ENCODE data around the gene CFAP70. TPM values are rescaled to one million over a fixed set of nuclear protein-coding genes. Genes with fewer than 3 reads are reported as not detected.
"Not testable (repeated sequence)": the region's sequence is repeated elsewhere in the genome, so short reads cannot be mapped to it uniquely, and the experiment has no call there.

The CFAP70 gene
- total RNA-seq, 1 experiment from 2014 or later, result 0.45 TPM

DNA sequence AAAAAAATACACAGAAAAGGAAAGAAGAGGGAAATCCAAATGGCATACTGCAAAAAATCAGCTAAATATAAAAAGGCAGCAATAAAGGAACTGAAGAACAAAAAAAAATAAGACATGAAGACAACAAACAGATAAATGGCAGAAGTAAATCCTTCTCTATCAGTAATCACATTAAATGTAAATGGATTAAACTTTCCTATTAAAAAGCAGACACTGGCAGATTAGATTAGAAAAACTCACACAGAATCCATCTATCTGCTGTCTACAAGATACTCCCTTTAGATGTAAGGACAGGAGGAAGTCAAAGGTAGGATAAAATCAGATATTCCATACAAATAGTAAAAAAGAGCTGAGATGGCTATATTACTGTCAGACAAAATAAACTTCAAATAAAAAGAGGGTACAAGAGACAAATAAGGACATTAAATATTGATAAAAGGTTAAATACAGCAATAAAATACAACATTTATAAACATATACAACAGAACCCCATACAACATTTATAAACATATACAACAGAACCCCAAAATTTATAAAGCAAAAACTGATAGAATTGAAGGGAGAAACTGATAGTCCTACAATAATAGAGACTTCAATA lies 51.4 kb downstream of the CFAP70 start:
- Histone ChIP-seq H3K27me3 (ENCODE audit: control insufficient read depth, insufficient read depth, low read length) (no peaks in the 10 kb centered on the region), H3K36me3 (replicated peaks; ENCODE audit: control insufficient read depth, insufficient read depth, low read length) (no peaks in the 10 kb centered on the region), H3K4me3 (ENCODE audit: insufficient read depth, low read depth, low read length) (no peak overlapping the region)
- DNase-seq, result no peak

DNA sequence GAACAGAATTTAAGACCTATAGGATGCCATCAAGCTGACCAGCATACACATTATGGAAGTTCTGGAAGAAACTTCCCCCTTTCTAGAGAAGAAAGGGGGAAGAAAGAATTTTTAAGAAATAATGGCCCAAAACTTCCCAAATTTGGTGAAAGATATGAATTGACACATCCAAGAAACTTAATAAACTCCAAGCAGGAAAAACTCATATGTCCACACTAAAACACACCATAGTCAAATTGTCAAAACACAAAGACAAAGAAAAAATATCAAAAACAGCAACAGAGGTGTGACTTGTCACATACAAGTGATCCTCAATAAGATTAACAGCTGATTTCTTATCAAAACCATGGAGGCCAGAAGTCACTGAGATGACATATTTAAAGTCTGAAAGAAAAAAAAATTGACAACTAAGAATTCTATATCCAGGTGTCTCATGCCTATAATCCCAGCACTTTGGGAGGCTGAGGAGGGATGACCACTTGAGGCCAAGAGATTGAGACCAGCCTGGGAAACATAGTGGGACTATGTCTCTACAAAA lies 52.4 kb downstream of the CFAP70 start:
- DNase-seq, result no peak
- Histone ChIP-seq H3K4me3 (ENCODE audit: insufficient read depth, low read depth, low read length) (no peak overlapping the region), H3K27me3 (ENCODE audit: control insufficient read depth, insufficient read depth, low read length) (no peaks in the 10 kb centered on the region)

DNA sequence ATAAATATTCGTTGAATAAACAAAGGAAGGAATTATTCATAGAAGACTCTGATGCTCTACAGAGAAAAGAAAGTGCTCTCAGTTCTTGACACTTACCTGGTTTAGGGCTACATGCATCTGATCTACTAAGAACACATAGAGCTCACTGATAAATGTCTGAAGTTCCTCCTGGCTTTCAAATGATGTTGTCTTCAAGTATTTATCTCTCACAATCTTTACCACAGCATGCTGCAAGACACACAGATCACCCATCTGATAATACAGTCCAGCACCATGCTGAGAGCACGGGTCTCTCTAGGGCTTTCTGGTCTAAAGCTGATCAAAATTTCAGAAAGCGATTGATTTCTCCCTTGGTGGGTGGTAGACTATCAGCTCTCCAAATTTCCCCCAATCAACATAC lies 61.7 kb downstream of the CFAP70 start:
- no peak overlapping the region for H3K4me3 ChIP-seq (ENCODE audit: insufficient read depth, low read depth, low read length)
- no peak for DNase-seq
- no peaks in the 10 kb centered on the region for H3K27me3 ChIP-seq (ENCODE audit: control insufficient read depth, insufficient read depth, low read length)
- no peaks in the 10 kb centered on the region for H3K36me3 ChIP-seq (replicated peaks; ENCODE audit: control insufficient read depth, insufficient read depth, low read length)

More for the DNA sequence above, 52.4 kb downstream of the CFAP70 start:
- no peaks in the 10 kb centered on the region for H3K36me3 ChIP-seq (replicated peaks; ENCODE audit: control insufficient read depth, insufficient read depth, low read length)

DNA sequence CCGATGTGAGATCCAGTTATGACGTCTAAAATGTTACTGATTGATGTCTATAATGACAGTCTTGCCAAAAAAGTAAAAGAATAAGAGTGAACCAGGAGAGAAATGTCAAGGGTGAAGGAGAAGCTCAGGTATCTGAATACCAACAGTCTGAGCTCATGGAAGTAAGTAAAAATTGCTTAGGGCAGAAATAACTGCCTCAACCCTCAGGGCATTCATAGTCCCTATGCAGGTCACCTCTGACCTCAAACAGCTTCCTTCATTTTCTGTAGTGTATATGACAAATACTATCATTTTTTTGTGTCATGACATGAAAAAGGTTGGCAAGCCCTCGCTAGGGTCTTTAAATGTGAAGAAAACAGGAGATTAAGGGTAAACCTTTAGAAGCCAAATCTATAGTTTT lies 65.2 kb downstream of the CFAP70 start:
- Histone ChIP-seq H3K36me3 (replicated peaks; ENCODE audit: control insufficient read depth, insufficient read depth, low read length) (no peaks in the 10 kb centered on the region), H3K27me3 (ENCODE audit: control insufficient read depth, insufficient read depth, low read length) (no peaks in the 10 kb centered on the region), H3K4me3 (ENCODE audit: insufficient read depth, low read depth, low read length) (no peak overlapping the region)
- no peak for DNase-seq

DNA sequence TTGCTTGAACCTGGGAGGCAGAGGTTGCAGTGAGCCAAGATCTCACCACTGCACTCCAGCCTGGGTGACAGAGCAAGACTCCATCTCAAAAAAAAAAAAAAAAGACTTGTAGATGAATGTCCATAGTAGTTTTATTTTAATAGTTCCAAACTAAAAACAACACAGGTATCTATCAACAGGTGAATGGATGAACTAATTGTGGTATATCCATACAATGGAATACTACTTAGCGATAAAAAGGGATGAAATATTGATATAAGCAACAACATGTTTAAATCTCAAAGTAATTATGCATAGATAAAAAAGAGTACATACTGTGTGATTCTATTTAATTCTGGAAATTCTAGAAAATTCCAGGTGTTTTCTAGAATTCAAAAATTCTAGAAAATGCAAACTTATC lies 68.7 kb downstream of the CFAP70 start:
- Histone ChIP-seq H3K36me3 (replicated peaks; ENCODE audit: control insufficient read depth, insufficient read depth, low read length) (no peaks in the 10 kb centered on the region), H3K4me3 (ENCODE audit: insufficient read depth, low read depth, low read length) (no peak overlapping the region), H3K27me3 (ENCODE audit: control insufficient read depth, insufficient read depth, low read length) (no peaks in the 10 kb centered on the region)
- DNase-seq, result no peak

DNA sequence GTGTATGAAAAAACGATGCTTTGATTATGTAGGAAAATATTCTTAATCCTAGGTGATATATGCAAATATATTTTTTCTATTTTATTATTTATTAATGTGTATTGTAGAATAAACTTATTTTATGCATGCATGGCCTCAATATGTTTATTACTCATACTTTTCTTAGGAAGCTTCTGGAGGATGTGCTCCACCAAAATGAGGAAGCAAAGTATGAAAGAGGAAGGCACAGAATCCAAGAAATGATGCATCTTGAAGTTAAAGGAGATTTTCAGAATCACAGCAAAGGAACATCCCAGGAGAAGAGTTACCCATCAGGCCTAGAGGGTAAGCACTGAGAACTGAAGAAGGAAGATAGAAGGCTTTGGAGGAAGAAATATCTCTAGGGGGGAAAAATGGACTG lies 71.2 kb downstream of the CFAP70 start:
- DNase-seq, result no peak
- no peaks in the 10 kb centered on the region for H3K27me3 ChIP-seq (ENCODE audit: control insufficient read depth, insufficient read depth, low read length)
- no peaks in the 10 kb centered on the region for H3K36me3 ChIP-seq (replicated peaks; ENCODE audit: control insufficient read depth, insufficient read depth, low read length)
- H3K4me3 ChIP-seq (ENCODE audit: insufficient read depth, low read depth, low read length), result no peak overlapping the region

DNA sequence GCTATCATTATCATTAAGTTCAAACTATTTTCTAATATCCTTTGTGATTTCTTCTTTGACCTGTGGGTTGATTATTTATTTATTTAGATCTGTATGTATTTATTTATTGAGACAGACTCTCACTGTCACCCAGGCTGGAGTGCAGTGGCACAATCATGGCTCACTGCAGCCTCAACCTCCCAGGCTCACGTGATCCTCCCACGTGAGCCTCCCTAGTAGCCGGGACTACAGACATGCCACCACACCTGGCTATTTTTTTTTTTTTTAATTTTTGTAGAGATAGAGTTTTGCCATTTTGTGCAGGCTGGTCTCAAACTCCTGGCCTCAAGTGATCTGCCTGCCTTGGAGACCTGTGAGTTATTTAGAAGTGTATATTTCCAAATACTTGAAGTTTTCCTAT lies 77.6 kb downstream of the CFAP70 start:
- DNase-seq, result no peak
- Histone ChIP-seq H3K4me3 (ENCODE audit: insufficient read depth, low read depth, low read length) (no peak overlapping the region), H3K27me3 (ENCODE audit: control insufficient read depth, insufficient read depth, low read length) (no peaks in the 10 kb centered on the region), H3K36me3 (replicated peaks; ENCODE audit: control insufficient read depth, insufficient read depth, low read length) (no peaks in the 10 kb centered on the region)

DNA sequence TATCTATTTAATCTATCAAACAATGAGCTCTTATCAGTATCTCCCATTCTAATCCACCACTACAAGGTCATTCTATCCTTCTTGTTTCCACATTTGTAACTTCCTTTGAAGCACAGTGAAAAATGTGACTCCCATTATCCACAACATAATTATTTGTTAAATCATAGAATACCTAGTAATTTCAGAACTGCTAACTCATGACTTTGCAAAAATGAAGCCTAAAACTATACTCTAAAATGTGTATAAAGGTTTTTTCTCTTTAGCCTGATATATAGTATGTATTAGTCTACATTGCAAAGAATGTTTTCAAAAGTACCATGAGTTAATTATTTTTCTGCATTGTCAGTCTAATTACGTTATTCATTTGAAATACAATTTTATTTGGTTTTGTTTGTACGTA lies 94.2 kb downstream of the CFAP70 start:
- Histone ChIP-seq H3K4me3 (ENCODE audit: insufficient read depth, low read depth, low read length) (no peak overlapping the region), H3K27me3 (ENCODE audit: control insufficient read depth, insufficient read depth, low read length) (no peaks in the 10 kb centered on the region), H3K36me3 (replicated peaks; ENCODE audit: control insufficient read depth, insufficient read depth, low read length) (no peaks in the 10 kb centered on the region)
- DNase-seq, result no peak

DNA sequence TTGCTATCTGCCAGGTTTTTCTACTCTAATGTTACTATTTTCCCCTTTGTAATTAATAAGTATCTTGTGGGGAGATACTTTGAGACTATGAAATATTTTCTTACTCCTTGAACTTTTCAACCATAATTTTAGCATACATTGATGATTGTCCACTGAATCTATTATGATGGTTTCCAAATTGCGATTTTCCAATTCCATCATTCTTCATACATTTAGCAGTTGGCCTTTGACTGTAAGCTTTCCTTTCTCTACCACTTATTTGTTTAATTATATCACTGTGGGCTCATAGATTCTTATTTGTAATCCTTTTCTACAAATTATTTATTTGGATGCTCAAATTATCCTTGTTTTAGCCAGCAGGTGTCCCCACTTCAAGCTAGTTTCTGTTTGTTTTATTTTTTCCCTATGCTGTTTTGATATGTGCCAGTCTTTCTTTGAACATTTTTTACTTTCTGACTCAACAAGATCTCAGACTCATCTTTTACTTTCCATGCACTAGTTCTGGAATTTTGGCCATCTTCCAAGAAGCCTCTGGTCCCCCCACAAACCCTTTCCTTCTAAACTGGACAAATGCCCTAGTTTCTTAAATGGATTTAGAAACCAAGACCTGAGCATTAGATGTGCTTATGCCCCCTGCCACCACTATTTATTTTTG lies 94.8 kb downstream of the CFAP70 start:
- no peaks in the 10 kb centered on the region for H3K36me3 ChIP-seq (replicated peaks; ENCODE audit: control insufficient read depth, insufficient read depth, low read length)
- DNase-seq, result no peak

DNA sequence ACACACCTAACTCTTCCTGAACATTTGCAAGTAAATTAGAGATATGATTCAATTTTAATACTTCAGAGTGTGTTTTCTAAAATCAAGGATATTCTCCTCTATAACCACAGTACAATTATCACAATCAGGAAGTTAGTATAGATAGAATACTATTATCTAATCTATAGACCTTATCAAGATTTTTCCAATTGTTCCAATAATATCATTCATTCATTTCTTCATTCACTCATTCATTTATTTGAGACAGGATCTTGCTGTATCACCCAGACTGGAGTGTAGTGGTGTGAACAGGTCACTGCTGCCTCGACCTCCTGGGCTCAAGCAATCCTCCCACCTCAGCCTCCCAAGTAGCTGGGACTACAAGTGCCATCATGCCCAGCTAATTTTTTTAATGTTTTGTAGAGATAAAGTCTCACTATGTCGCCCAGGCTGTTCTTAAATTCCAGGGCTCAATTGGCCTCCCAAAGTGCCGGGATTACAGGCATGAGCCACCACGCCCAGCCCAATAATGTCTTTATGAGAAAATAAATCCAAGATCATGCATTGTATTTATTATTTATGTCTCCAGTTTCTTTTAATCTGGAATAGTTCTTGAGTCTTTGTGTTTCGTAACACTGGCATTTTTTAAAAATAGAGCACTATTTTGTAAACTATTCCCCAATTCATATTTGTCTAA lies 95.6 kb downstream of the CFAP70 start:
- Histone ChIP-seq H3K36me3 (replicated peaks; ENCODE audit: control insufficient read depth, insufficient read depth, low read length) (no peaks in the 10 kb centered on the region), H3K27me3 (ENCODE audit: control insufficient read depth, insufficient read depth, low read length) (no peaks in the 10 kb centered on the region), H3K4me3 (ENCODE audit: insufficient read depth, low read depth, low read length) (no peak overlapping the region)
- no peak for DNase-seq

More for the DNA sequence above, 94.8 kb downstream of the CFAP70 start:
- Histone ChIP-seq H3K27me3 (ENCODE audit: control insufficient read depth, insufficient read depth, low read length) (no peaks in the 10 kb centered on the region), H3K4me3 (ENCODE audit: insufficient read depth, low read depth, low read length) (no peak overlapping the region)

DNA sequence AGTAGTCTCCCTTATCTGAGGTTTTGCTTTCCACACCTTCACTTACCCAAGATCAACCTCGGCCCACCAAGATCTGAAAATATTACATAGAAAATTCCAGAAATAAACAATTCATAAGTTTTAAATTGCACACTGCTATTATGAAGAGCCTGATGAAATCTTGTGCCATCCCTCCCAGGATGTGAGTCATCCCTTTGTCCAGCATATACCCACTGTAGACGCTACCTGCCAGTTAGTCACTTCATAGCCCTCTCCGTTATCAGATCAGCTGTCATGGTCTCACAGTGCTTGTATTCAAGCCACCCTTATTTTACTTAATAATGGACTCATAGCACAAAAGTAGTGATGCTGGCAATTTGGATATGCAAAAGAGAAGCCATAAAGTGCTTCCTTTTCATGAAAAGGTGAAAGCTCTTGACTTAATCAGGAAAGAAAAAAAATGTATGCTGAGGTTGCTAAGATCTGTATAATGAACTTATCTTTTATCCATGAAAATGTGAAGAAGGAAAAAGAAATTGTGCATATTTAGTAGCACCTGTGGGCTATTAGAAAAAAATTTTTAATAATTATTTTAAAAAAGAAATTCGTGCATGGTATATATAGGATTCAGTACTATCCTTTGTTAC lies 96.4 kb downstream of the CFAP70 start:
- Histone ChIP-seq H3K36me3 (replicated peaks; ENCODE audit: control insufficient read depth, insufficient read depth, low read length) (no peaks in the 10 kb centered on the region), H3K4me3 (ENCODE audit: insufficient read depth, low read depth, low read length) (no peak overlapping the region)
- DNase-seq, result no peak

DNA sequence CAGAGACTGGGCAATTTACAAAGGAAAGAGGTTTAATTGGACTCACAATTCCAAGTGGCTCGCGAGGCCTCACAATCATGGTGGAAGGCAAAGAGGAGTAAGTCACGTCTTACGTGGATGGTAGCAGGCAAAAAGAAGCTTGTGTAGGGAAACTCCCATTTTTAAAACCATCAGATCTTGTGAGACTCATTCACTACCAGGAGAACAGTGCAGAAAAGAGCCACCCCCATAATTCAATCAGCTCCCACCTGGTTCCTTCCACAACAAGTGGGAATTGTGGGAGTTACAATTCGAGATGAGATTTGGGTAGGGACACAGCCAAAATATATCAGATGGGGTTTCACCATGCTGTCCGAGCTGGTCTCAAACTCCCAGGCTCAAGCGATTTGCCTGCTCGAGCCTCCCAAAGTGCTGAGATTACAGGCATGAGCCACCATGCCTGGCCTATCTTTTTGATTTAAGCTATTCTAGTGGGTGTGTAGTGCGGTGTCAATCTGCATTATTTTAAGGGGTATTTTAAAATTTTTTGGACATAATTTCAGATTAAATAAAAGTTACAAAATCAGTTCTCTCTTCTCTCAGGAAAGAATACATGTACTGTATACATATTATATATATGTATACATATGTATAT lies 97.2 kb downstream of the CFAP70 start:
- no peak overlapping the region for H3K4me3 ChIP-seq (ENCODE audit: insufficient read depth, low read depth, low read length)
- H3K36me3 ChIP-seq (replicated peaks; ENCODE audit: control insufficient read depth, insufficient read depth, low read length), result no peaks in the 10 kb centered on the region
- H3K27me3 ChIP-seq (ENCODE audit: control insufficient read depth, insufficient read depth, low read length), result no peaks in the 10 kb centered on the region
- no peak for DNase-seq

More for the DNA sequence above, 96.4 kb downstream of the CFAP70 start:
- H3K27me3 ChIP-seq (ENCODE audit: control insufficient read depth, insufficient read depth, low read length), result no peaks in the 10 kb centered on the region

DNA sequence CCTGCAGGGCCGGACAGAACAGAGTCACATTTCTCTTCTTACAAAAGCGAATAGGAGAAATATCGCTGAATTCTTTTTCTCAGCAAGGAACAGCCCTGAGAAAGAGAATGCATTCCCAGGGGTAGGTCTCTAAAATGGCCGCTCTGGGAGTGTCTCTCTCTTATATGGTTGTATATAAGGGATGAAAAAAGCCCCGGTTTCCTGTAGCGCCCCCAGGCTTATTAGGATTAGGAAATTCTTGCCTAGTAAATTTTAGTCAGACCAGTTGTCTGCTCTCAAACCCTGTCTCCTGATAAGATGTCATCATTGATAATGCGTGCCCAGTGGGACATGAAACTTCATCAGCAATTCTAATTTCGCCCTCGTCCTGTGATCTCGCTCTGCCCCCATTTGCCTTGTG lies 100.1 kb downstream of the CFAP70 start:
- not testable (repeated sequence) for H3K27me3 ChIP-seq (ENCODE audit: control insufficient read depth, insufficient read depth, low read length); DNase-seq; H3K36me3 ChIP-seq (replicated peaks; ENCODE audit: control insufficient read depth, insufficient read depth, low read length); H3K4me3 ChIP-seq (ENCODE audit: insufficient read depth, low read depth, low read length)

DNA sequence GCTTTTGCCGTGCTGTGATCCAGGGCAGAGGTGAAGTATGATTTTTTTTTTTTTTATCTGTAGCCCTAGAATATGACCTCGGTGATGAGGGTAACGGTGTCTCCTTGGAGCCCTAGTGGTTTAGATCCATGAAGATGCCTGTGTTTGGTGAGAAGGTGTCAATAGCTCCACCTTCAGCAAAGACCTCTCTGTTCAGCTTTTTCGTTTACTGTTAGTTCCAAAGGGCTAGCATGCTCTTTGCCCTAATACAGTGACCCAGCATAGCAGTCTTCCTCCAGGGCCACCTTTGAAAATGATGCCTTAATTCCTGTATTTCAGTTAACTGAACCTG lies 105.5 kb downstream of the CFAP70 start:
- Histone ChIP-seq H3K27me3 (ENCODE audit: control insufficient read depth, insufficient read depth, low read length) (no peaks in the 10 kb centered on the region), H3K4me3 (ENCODE audit: insufficient read depth, low read depth, low read length) (peak overlapping the region; percentile 64), H3K36me3 (replicated peaks; ENCODE audit: control insufficient read depth, insufficient read depth, low read length) (peaks cover 7% of the 10 kb centered on the region)
- DNase-seq, result peak; percentile 48
